K562 (cell line): ENCODE results near the gene TOMM22. TPM values are rescaled to one million over a fixed set of nuclear protein-coding genes. Genes with fewer than 3 reads are reported as not detected.

Source experiments
- ARID2 ChIP-seq: fragments of 450-650 bp; IDR thresholded peaks from 2 replicates; pipeline ENCODE4 v1.6.1; 2017; ENCODE audit warnings: antibody characterized with exemption, mild to moderate bottlenecking
- CC2D1A ChIP-seq: fragments of 450-650 bp; IDR thresholded peaks from 2 replicates; pipeline ENCODE4 v1.6.1; 2017; ENCODE audit warnings: mild to moderate bottlenecking
- ERF ChIP-seq: fragments of 450-650 bp; formaldehyde crosslinking; IDR thresholded peaks from 2 replicates; pipeline ENCODE4 v1.4.0; 2020; ENCODE audit warnings: mild to moderate bottlenecking, mixed read lengths
- FOXK1 ChIP-seq: sonication (generic); formaldehyde crosslinking; IDR thresholded peaks from 2 replicates; pipeline ENCODE4 v1.8.0; 2022; ENCODE audit warnings: missing genetic modification reagents, mild to moderate bottlenecking, borderline replicate concordance
- FUS ChIP-seq: fragments of 200-400 bp; formaldehyde crosslinking; optimal IDR thresholded peaks from 2 replicates; pipeline ENCODE3; 2017; ENCODE audit warnings: low read depth, low read length
- HMG20A ChIP-seq: fragments of 450-650 bp; formaldehyde crosslinking; conservative IDR thresholded peaks from 2 replicates; pipeline ENCODE4 v1.4.0; 2020; ENCODE audit warnings: mild to moderate bottlenecking, mixed read lengths
- KAT7 ChIP-seq: sonication (generic); formaldehyde crosslinking; IDR thresholded peaks from 2 replicates; pipeline ENCODE4 v1.8.0; 2022; ENCODE audit warnings: missing genetic modification reagents, mild to moderate bottlenecking, borderline replicate concordance
- KLF6 ChIP-seq: fragments of 250-450 bp; sonication (Bioruptor Pico); IDR thresholded peaks from 2 replicates; pipeline ENCODE4 v1.4.0; 2020; ENCODE audit warnings: mild to moderate bottlenecking, moderate library complexity, borderline replicate concordance
- LARP7 ChIP-seq: fragments of 450-650 bp; IDR thresholded peaks from 2 replicates; pipeline ENCODE4 v1.6.1; 2016
- MECOM ChIP-seq: fragments of 250-450 bp; sonication (Bioruptor Pico); IDR thresholded peaks from 2 replicates; pipeline ENCODE4 v1.8.0; 2022; ENCODE audit warnings: inconsistent platforms
- MED1 ChIP-seq: sonication (generic); formaldehyde crosslinking; IDR thresholded peaks from 2 replicates; pipeline ENCODE4 v1.8.1; 2023; ENCODE audit warnings: missing genetic modification reagents, borderline replicate concordance
- NR0B1 ChIP-seq: fragments of 450-650 bp; IDR thresholded peaks from one replicate; pipeline ENCODE4 v1.6.1; 2018; ENCODE audit warnings: mild to moderate bottlenecking, moderate library complexity; ENCODE audit not compliant: partially characterized antibody
- PHB ChIP-seq: fragments of 250-450 bp; sonication (Bioruptor Pico); IDR thresholded peaks from 2 replicates; pipeline ENCODE4 v1.5.0; 2021
- POLR2A ChIP-seq: fragments of 450-650 bp; conservative IDR thresholded peaks from 2 replicates; pipeline ENCODE4 v1.6.1; 2016
- RBM15 ChIP-seq: fragments of 200-400 bp; formaldehyde crosslinking; IDR thresholded peaks from 2 replicates; pipeline ENCODE4 v1.6.1; 2018; ENCODE audit warnings: mild to moderate bottlenecking, low read length, moderate library complexity; ENCODE audit not compliant: insufficient read depth
- RBM25 ChIP-seq: fragments of 200-400 bp; formaldehyde crosslinking; IDR thresholded peaks from 2 replicates; pipeline ENCODE4 v1.6.1; 2018; ENCODE audit warnings: low read length, low read depth, moderate library complexity; ENCODE audit not compliant: severe bottlenecking
- SP1 ChIP-seq: sonication (generic); formaldehyde crosslinking; IDR thresholded peaks from 2 replicates; pipeline ENCODE4 v1.8.1; 2022; ENCODE audit warnings: mild to moderate bottlenecking, missing genetic modification reagents
- TAF15 ChIP-seq: fragments of 200-400 bp; formaldehyde crosslinking; IDR thresholded peaks from 2 replicates; pipeline ENCODE4 v1.6.1; 2017; ENCODE audit warnings: mild to moderate bottlenecking, low read depth, low read length, moderate library complexity
- TAF9B ChIP-seq: fragments of 450-650 bp; IDR thresholded peaks from 2 replicates; pipeline ENCODE4 v1.6.1; 2018; ENCODE audit warnings: mild to moderate bottlenecking; ENCODE audit not compliant: partially characterized antibody
- ZKSCAN3 ChIP-seq: fragments of 250-450 bp; sonication (Bioruptor Pico); IDR thresholded peaks from 2 replicates; pipeline ENCODE4 v1.4.0; 2020
- ZKSCAN8 ChIP-seq: fragments of 200-800 bp; sonication (Bioruptor generic); IDR thresholded peaks from 2 replicates; pipeline ENCODE4 v1.6.1; 2016; ENCODE audit warnings: missing genetic modification characterization, missing compliant biosample characterization
- ZNF274 ChIP-seq: IDR thresholded peaks from 2 replicates; pipeline ENCODE4 v1.6.1; 2011; ENCODE audit warnings: low read depth, mild to moderate bottlenecking, low read length, moderate library complexity, borderline replicate concordance
- ZNF696 ChIP-seq: fragments of 250-450 bp; sonication (Bioruptor Pico); conservative IDR thresholded peaks from 2 replicates; pipeline ENCODE4 v1.4.0; 2020; ENCODE audit warnings: mild to moderate bottlenecking, moderate library complexity
- polyA plus RNA-seq, 8 experiments: library from polyadenylated mRNA; depleted of rRNA in 4 of 8; stranded (reverse) in 5 of 8; unstranded in 3 of 8; fragments of >200 nt; fragmentation: Nextera tagmentation in 2 of 8; fragmentation: Illumina TruSeq in 1 of 8; extraction: Ambion mirVana in 2 of 8; extraction: Trizol in 1 of 8; gene quantifications; 2 replicates each; pipeline versions ENCODE4 v1.2.1 to v1.2.3, GENCODE V29; 2011 to 2014; ENCODE audit warnings: inconsistent platforms in 1 of 8, missing spikeins in 1 of 8
- total RNA-seq, 7 experiments: library from RNA; depleted of rRNA in 6 of 7; stranded (reverse); fragments of >200 nt in 6 of 7; fragmentation: Illumina TruSeq in 2 of 7; extraction: Trizol in 2 of 7; gene quantifications; 2 replicates each; pipeline versions ENCODE4 v1.2.1 to v1.2.3, GENCODE V29; 2011 to 2021; ENCODE audit warnings: low replicate concordance in 1 of 7
- TF ChIP-seq, protein P1 (sequence below): fragments of 450-650 bp; formaldehyde crosslinking; IDR thresholded peaks from 2 replicates; pipeline ENCODE4 v1.4.0; 2022; ENCODE audit warnings: mild to moderate bottlenecking, moderate library complexity
- TF ChIP-seq, protein P2 (sequence below): sonication (generic); formaldehyde crosslinking; IDR thresholded peaks from 2 replicates; pipeline ENCODE4 v1.8.0; 2022; ENCODE audit warnings: missing genetic modification reagents, mild to moderate bottlenecking, moderate library complexity, borderline replicate concordance
- TF ChIP-seq, protein P3 (sequence below): fragments of 250-450 bp; sonication (Bioruptor Pico); IDR thresholded peaks from 2 replicates; pipeline ENCODE4 v1.5.0; 2021; ENCODE audit warnings: mild to moderate bottlenecking, borderline replicate concordance

TOMM22 gene
- total and polyA plus RNA-seq, 9 of the 15 experiments (the other 6 are each of a cell fraction or from before 2014, with no cell fraction given): 25.8 to 108 (median 73.8) TPM

DNA sequence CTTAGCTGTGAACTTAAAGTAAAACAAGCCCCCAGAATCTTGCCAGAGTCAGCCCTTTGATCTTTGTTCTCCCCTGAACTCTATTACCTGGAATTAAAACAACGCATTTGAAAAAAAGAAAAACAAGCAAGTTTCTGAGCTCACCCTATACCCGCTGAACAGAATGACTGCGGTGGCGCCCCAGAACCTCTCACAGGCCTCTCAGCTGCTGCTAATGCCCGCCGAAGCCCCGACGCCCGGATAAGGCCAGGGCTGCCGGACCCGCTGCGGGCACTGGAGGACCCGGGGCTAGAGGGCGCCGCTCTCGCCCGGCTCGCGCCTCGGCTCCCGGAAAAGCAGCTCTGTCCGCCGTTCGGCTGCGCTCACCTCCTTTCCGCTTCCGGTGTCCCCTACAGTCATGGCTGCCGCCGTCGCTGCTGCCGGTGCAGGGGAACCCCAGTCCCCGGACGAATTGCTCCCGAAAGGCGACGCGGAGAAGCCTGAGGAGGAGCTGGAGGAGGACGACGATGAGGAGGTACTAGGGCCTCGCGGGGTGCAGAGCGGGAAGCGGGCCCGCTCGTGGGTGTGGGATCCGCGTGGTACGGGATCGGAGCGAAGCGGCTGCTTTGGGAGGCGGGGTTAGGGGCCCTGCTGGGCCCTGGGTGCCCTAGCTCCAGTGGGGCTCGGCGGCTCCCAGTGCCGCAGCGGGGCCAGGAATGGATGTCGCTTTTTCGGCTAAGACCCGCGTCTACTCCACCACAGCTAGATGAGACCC, at the start of gene TOMM22 (continued):
- TF ChIP-seq, protein P1, sequence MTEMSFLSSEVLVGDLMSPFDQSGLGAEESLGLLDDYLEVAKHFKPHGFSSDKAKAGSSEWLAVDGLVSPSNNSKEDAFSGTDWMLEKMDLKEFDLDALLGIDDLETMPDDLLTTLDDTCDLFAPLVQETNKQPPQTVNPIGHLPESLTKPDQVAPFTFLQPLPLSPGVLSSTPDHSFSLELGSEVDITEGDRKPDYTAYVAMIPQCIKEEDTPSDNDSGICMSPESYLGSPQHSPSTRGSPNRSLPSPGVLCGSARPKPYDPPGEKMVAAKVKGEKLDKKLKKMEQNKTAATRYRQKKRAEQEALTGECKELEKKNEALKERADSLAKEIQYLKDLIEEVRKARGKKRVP (CRISPR knock-in tag): no peak
- no peak for TF ChIP-seq ZKSCAN8 (CRISPR knock-in tag)
- TF ChIP-seq RBM15: no peak
- TF ChIP-seq FOXK1 (CRISPR knock-in tag): no peak
- no peak for TF ChIP-seq NR0B1
- TF ChIP-seq ARID2: no peak
- TF ChIP-seq, protein P2, sequence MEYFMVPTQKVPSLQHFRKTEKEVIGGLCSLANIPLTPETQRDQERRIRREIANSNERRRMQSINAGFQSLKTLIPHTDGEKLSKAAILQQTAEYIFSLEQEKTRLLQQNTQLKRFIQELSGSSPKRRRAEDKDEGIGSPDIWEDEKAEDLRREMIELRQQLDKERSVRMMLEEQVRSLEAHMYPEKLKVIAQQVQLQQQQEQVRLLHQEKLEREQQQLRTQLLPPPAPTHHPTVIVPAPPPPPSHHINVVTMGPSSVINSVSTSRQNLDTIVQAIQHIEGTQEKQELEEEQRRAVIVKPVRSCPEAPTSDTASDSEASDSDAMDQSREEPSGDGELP: peak; percentile 78
- TF ChIP-seq CC2D1A: no peak
- TF ChIP-seq RBM25: no peak
- peak; percentile 91 for TF ChIP-seq TAF9B
- TF ChIP-seq MECOM (CRISPR knock-in tag): no peak
- no peak for TF ChIP-seq FUS
- TF ChIP-seq HMG20A (CRISPR knock-in tag): no peak
- TF ChIP-seq, protein P3, sequence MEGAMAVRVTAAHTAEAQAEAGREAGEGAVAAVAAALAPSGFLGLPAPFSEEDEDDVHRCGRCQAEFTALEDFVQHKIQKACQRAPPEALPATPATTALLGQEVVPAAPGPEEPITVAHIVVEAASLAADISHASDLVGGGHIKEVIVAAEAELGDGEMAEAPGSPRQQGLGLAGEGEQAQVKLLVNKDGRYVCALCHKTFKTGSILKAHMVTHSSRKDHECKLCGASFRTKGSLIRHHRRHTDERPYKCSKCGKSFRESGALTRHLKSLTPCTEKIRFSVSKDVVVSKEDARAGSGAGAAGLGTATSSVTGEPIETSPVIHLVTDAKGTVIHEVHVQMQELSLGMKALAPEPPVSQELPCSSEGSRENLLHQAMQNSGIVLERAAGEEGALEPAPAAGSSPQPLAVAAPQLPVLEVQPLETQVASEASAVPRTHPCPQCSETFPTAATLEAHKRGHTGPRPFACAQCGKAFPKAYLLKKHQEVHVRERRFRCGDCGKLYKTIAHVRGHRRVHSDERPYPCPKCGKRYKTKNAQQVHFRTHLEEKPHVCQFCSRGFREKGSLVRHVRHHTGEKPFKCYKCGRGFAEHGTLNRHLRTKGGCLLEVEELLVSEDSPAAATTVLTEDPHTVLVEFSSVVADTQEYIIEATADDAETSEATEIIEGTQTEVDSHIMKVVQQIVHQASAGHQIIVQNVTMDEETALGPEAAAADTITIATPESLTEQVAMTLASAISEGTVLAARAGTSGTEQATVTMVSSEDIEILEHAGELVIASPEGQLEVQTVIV (CRISPR knock-in tag): no peak
- TF ChIP-seq ZNF696: no peak
- peak; percentile 93 for TF ChIP-seq POLR2A
- TF ChIP-seq LARP7: no peak
- no peak for TF ChIP-seq ZKSCAN3 (CRISPR knock-in tag)
- TF ChIP-seq MED1 (CRISPR knock-in tag): no peak
- TF ChIP-seq ZNF274: no peak
- no peak for TF ChIP-seq KLF6 (CRISPR knock-in tag)
- TF ChIP-seq ERF: no peak
- TF ChIP-seq SP1 (CRISPR knock-in tag): peak; percentile 44; the same call in 1 of the 2 replicates
- no peak for TF ChIP-seq PHB (CRISPR knock-in tag)
- TF ChIP-seq TAF15: no peak
- peak; percentile 82; the same call in 1 of the 2 replicates for TF ChIP-seq KAT7 (CRISPR knock-in tag)
